ENCODE data around the gene OR5AN1.
"Not testable (repeated sequence)": the region's sequence is repeated elsewhere in the genome, so short reads cannot be mapped to it uniquely, and the experiment has no call there.

Gene OR5AN1, protein sequence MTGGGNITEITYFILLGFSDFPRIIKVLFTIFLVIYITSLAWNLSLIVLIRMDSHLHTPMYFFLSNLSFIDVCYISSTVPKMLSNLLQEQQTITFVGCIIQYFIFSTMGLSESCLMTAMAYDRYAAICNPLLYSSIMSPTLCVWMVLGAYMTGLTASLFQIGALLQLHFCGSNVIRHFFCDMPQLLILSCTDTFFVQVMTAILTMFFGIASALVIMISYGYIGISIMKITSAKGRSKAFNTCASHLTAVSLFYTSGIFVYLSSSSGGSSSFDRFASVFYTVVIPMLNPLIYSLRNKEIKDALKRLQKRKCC

DNA sequence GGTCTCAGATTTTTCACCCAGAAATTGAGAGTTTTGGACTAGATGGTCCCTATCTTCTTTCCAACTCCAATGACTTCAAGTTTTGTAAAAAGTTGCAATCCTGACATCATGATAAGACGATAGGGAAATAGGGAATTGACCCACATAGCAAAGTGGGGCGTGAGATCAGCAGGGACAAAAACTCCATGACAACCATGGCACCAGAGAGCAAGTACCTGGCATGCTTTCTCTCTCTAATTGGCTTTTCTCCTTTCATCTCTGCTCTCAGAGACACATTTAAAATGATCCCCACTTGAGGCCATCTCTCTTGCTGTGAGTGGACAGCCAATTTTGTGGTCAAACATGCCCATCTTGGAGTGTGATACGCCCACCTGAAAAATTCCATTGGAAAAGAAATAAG lies at the start of gene OR5AN1:
TSS of gene OR5AN1 (plus strand) at position 301 of the 400 bp plus-strand sequence. CDS start 5,564 bp downstream, outside the sequence.
- DNase-seq (ENCODE audit: low read depth, low spot score), result no peak
- H3K27ac ChIP-seq, result no peak within 1 kb of the TSS

DNA sequence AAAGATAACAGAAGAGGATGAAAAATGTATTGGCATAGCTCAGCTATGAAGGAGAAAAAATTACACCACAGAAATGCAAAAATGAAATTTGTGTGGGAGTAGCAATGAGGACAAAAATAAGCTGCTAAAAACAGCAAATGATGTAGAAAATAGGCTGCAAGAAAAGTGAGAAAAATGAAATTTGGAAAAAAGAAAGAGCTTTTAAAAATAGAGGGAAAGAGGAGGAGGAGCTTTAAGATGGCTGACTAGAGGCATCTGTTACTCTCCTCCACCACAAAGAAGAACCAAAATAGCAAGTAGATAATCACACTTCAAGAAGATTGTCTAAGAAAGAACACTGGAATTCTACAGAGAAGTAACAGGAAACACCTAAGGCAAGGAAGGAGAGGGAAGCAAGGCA lies 23.7 kb upstream of the OR5AN1 start:
- H3K27ac ChIP-seq, result no peak overlapping the region
- DNase-seq (ENCODE audit: low read depth, low spot score), result no peak

DNA sequence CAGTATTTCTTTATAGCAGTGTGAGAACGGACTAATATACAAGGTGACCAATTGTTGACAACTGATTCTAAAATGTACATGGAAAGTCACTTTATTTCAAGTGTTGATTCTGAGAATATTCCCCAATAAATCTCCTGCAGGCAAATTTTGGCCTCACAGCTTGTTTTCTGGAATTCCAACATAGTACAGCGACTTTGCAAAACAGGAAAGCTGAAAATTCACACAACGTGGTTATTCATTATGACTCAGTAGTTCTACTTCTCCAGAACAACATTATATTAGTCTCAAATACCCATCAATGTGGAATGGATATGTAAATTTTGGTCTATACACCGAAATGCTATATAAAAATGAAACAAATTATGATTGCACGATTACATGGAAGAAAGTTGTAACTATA lies 22.5 kb upstream of the OR5AN1 start:
- H3K27ac ChIP-seq, result no peak overlapping the region
- no peak for DNase-seq (ENCODE audit: low read depth, low spot score)

DNA sequence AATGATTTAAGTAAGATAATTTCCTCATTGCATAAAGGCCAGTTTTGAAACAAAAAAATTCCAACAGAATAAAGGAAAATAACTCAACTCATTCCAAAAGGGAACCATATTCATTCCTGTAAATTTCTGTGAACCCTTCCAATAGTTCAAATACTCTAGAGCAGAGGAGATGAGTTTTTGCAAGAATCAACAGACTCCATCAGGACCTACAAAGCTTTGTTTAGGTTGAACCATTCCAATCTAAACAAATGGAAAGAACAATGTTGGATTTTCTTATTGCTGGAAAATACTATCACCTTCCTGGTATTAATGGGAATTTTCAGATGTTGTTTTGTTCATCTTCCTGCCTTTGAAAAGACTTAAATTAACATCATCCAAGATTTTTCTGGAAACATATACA lies 21.8 kb upstream of the OR5AN1 start:
- no peak overlapping the region for H3K27ac ChIP-seq
- DNase-seq (ENCODE audit: low read depth, low spot score), result no peak

- not testable (repeated sequence) for H3K27ac ChIP-seq; DNase-seq (ENCODE audit: low read depth, low spot score)
Observed at GRCh38 chr11:59349657-59350056, 9.0 kb upstream of the OR5AN1 start.

GRCh38 chr11:59355226-59355625 lies 3.5 kb upstream of the OR5AN1 start:
- DNase-seq (ENCODE audit: low read depth, low spot score), result no peak
- no peak overlapping the region for H3K27ac ChIP-seq

GRCh38 chr11:59356561-59356960 lies 2.1 kb upstream of the OR5AN1 start:
- no peak for DNase-seq (ENCODE audit: low read depth, low spot score)
- H3K27ac ChIP-seq, result no peak overlapping the region

DNA sequence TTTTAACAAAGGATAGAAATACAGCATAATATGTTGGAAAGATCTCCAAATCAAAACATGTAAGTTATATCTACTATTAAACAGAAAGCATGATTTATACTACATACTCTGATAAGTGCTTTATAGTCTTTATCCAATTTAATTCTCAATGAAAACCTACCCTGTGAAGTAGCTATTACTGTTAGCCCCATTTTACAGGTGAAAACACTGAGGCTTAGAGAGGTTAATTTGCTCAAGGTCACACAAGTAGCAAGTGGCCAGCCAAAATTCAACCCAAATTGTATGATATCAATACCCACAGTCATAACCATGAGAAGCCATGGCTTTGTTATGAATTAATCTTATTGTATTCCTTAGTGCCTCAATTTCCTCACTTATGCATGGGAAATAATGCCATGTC lies 675 bp upstream of the OR5AN1 start:
- no peak for DNase-seq (ENCODE audit: low read depth, low spot score)
- H3K27ac ChIP-seq, result no peak overlapping the region

GRCh38 chr11:59365232-59366018 lies 6.7 kb downstream of the OR5AN1 start:
- no peak for DNase-seq (ENCODE audit: low read depth, low spot score)

DNA sequence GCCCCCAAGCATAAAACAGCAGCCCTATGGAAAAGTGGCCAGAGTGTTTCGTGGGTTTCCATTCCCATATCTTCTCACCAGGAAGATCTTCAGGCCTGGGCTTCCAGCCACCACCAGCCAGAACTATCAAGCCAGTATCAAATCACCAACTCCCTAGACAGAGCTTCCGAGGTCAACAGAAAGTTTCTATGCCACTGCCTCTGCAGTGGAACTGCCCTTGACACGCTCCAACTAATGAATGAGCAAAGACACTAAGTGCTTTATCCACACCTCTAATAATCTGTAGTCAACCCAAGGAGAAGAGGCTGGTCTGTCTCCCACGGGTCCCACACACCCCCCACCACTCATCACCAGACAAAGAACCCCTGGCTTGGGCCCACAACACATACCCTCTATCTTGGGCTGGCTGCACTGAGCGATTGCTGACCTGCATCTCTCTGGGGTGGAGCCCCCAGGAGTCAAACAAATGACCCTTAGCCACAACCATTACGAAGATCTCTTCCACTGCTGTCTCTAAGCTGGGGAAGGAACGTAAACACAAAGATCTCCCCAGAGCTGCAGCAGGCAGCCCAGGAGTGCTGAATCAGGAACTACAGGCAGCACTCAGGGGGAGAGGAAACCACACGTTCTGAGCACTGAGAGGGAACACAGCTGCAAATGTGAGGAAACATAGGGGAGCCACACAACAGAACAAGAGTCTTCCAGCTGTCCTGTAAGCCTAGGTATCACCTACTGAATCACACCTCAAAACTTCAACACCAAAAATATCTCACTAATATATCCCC lies 9.7 kb downstream of the OR5AN1 start:
- no peak overlapping the region for H3K27ac ChIP-seq
- no peak for DNase-seq (ENCODE audit: low read depth, low spot score)

More at GRCh38 chr11:59365232-59366018, 6.7 kb downstream of the OR5AN1 start:
- H3K27ac ChIP-seq, result no peak overlapping the region

DNA sequence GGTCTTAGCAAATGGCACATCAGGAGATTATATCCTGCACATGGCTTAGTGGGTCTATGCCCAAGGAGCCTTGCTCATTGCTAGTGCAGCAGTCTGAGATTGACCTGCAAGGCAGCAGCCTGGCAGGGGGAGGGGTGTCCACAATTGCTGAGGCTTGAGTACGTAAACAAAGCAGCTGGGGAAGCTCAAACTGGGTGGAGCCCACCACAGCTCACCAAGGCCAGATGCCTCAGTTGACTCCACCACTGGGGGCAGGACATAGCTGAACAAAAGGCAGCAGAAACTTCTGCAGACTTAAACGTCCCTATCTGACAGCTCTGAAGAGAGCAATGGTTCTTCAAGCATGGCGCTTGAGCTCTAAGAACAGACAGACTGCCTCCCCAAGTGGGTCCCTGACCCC lies 13.6 kb downstream of the OR5AN1 start:
- DNase-seq (ENCODE audit: low read depth, low spot score); H3K27ac ChIP-seq: not testable (repeated sequence)

DNA sequence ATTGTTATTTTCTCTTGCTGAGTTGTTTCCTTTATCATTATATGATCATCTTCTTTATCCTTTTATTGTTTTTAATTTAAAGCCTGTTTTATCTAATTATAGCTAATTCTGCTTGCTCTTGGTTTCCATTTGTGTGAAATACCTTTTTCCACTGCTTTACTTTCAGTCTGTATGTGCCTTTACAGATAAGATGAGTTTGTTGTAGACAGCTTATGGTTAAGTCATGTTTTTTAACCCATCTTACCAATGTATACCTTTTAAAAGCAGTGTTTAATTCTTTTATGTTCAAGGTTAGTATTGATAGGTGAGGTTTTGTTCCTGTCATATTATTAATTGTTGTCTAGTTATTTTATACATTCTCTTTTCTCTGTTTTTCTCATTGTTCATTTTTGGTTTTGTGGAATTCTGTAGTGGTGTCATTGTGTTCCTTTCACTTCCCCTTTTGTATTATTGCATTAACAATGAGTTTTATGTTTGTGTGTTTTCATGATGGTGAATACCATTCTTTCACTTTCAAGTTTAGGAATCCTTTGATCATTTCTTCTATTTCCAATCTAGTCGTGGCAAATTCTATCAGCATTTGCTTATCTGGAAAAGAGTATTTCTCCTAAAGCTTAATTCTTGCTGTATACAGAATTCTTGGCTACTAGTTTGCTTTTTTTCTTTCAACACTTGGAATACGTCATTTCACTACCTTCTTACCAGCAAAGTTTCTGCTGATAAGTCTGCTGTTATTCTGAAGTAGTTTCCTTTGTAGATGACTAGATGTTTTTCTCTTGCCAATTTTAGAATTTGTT lies 21.8 kb downstream of the OR5AN1 start:
- no peak for DNase-seq (ENCODE audit: low read depth, low spot score)
- H3K27ac ChIP-seq, result no peak overlapping the region

- DNase-seq (ENCODE audit: low read depth, low spot score), result no peak
- H3K27ac ChIP-seq, result no peak overlapping the region
Observed at GRCh38 chr11:59394186-59394585, 35.5 kb downstream of the OR5AN1 start.

DNA sequence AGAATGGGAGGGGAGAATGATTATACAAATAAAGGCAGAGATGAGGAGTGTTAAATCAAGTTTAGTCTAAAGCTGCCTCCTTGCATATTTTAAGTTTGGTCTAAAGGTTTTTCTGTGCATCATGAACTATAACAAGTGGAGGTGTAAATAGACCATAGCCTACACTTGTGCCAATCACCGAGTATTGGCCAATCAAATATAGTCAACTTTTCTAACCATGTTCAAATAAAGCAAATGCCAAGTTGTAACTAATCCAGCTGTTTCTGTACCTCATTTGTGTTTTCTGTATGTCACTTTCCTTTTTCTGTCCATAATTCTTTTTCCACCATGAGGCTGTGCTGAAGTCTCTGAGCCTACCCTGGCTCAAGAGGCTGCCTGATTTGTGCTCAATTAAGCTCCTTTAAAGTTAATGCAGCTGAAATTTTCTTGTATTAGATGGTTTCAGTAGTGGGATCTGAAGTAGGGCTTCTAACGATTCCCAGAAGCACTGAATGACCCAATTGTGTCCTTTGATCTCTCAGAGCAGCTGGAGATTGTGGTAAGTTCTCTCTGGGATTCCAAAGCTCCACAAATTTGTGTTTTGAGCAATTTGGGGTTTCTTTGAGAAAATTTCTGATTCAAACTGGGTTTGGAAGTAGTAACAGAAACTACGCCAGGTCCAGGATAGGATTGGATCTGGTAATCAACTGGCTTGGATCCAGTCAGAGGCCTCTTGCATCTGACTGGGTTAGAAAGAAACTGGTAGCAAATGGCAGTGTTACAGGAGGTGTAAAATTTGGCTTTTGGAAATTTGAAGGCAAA lies 42.0 kb downstream of the OR5AN1 start:
- no peak overlapping the region for H3K27ac ChIP-seq
- no peak for DNase-seq (ENCODE audit: low read depth, low spot score)

- DNase-seq (ENCODE audit: low read depth, low spot score), result no peak
- no peak overlapping the region for H3K27ac ChIP-seq
Observed at GRCh38 chr11:59401262-59401552, 42.5 kb downstream of the OR5AN1 start.

- DNase-seq (ENCODE audit: low read depth, low spot score), result no peak
- no peak overlapping the region for H3K27ac ChIP-seq
Observed at GRCh38 chr11:59403546-59403945, 44.9 kb downstream of the OR5AN1 start.

- no peak for DNase-seq (ENCODE audit: low read depth, low spot score)
- H3K27ac ChIP-seq, result no peak overlapping the region
Observed at GRCh38 chr11:59413646-59414045, 55.0 kb downstream of the OR5AN1 start.

DNA sequence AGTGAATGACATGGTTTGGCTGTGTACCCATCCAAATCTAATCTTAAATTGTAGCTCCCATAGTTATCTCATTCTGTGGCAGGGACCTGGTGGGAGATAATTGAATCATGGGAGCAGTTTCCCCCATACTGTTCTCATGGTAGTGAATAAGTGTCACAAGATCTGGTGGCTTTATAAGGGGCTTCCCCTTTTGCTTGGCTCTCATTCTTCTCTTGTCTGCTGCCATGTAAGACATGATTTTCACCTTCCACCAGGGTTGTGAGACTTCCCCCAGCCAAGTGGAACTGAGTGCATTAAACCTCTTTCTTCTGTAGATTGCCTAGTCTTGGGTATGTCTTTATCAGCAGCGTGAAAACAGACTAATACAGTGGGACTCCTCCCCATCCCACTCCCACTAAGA lies 56.4 kb downstream of the OR5AN1 start:
- DNase-seq (ENCODE audit: low read depth, low spot score), result no peak
- no peak overlapping the region for H3K27ac ChIP-seq

- H3K27ac ChIP-seq, result no peak overlapping the region
- no peak for DNase-seq (ENCODE audit: low read depth, low spot score)
Observed at GRCh38 chr11:59416613-59417012, 57.9 kb downstream of the OR5AN1 start.

DNA sequence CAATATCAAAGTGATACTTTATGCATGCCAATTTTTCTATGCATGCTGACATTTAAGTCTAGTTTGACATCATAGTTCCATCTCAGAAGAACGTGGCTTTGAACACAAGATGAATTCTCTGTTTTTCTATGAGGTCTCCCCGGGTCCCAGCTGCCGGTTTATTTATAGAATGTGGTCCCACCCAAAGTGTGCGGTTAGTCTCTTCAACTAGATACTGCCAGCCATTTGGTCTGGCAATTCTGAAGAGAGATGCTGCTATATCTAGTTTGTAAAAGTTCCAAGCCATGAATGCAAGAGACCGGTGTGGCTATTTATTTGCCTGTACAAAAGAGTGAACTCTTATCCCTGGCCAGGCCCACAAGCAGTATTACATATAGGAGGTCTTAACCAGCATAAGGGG lies 58.3 kb downstream of the OR5AN1 start:
- H3K27ac ChIP-seq, result no peak overlapping the region
- DNase-seq (ENCODE audit: low read depth, low spot score), result no peak

All from epithelial cell of prostate (primary cell).